NCI-H524 treated with DMSO at 0.1 percent for 48 hours (cell line): ENCODE data around the gene TRIP12.
A peak's percentile ranks its signal among the peaks of the same experiment; 100 is the strongest.
"Not testable (repeated sequence)": the region's sequence is repeated elsewhere in the genome, so short reads cannot be mapped to it uniquely, and the experiment has no call there.

Source experiments
- DNase-seq: peaks from one replicate; lab custom pipeline; 2025; lab: John Stamatoyannopoulos, UW

TRIP12 gene

DNA sequence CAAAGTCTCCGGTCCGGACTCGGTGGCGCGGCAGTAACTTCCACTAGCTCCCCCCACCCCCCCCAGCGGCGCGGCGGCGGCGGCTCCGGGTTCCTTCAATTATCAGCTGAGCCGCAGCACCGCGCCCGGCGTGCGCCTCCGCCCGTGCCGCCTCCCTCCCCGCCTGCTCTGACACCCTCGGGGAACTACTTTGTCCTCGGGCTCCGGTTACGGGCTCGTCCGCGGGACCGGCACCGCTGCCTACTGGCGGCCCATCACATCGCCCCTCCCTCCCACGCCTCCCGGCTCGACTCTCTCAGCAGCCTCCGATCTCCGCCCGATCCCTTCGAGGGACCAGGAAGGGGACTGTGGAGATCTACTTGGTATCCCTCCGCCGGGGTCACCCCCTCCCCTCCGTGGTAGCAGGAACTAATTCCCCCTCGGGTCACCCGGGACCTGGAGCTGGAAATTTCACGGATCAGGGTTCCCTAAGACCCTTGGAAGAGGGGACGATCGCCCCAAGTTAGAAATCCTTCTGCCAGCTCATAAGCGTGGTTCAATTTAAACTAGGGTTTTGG, at the start of gene TRIP12:
TRIP12 (minus strand) TSS at position 118 of the 557 bp plus-strand sequence. CDS start 41,930 bp downstream, outside the sequence.
- DNase-seq: peak; percentile 75

DNA sequence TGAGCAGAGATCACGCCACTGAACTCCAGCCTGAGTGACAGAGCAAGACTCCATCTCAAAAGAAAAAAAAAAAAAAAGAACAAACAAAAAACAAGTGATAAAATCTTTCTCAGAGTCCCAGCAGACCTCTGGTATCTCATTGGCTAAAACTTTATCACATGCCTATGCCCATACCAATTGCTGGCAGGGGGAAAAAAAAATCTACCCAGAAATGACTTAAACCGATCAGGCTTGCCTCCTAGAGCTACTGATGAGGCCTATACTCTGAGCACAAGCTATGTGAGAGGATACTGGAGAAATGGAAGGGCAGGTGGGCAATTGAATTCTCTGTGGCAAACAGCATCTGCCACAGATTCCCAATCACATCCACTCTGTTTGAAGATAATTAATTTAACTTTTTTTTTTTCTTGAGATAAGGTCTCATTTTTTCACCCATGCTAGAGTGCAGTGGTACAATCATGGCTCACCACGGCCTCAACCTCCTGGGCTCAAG, 49.5 kb upstream of the TRIP12 start:
- DNase-seq: no peak

DNA sequence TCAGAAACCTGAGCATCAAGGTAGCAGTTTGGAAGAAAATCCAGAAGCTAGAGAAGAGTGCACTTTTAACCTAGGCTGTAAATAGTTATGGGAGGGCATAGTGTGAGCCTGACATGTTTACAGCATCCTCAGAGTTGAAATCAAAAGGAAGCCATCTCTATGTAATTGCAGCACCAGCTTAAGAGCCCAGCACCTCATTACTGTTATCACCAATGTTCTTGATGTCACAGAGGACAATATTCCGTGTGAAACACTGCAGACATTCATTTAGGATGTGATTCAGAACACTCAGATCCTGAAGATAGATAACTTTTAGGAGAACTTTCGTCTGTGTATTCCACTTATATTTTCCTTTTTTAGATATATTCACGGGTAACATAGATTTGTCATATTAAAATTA, 48.6 kb upstream of the TRIP12 start:
- DNase-seq: no peak

DNA sequence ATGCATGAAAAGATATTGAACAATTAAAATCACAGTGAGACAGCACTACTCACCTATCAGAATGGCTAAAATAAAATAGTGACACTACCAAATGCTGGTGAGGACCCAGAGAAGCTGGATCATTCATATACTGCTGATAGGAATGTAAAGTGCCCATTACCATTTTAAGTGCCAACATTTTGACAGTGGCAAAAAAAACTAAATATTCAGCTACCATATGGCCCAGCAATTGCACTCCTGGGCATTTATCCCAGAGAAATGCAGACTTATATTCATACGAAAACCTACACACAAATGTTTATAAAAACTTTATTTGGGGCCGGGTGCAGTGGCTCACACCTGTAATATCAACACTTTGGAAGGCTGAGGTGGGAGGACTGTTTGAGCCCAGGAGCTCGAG, 48.1 kb upstream of the TRIP12 start:
- no peak for DNase-seq

DNA sequence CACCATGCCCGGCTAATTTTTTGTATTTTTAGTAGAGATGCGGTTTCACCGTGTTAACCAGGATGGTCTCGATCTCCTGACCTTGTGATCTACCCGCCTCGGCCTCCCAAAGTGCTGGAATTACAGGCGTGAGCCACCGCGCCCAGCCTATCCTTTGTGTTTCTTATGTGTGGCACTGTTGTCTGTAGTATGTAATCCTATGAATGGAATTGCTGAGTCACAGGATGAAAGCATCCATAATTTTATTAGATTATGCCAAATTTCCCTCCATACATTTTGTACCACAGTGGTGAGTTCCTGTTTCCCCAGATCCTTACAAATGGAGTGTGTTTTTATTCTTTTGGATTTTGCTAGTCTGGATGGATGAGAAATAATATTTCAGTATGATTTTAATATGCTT, 41.8 kb upstream of the TRIP12 start:
- DNase-seq: not testable (repeated sequence)

DNA sequence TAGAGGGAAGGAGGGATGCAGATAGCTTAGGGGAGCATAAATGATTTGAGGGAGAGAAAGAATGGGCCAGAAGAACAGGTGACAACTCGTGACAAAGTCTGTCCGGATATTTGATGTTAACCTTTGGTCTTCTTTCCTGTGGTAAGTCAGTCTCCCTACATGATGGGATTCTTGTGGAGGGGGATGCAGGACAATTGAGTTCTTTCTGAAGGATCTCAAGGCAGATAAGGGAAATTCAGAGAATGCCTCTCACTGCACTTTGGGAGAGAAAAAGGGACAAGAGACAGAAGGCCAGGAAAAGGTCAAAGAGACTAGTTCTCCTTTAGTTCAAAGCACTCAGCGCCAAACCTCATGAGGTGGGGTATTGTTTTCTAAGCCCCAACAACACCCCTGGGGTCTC, 34.7 kb upstream of the TRIP12 start:
- DNase-seq: no peak

DNA sequence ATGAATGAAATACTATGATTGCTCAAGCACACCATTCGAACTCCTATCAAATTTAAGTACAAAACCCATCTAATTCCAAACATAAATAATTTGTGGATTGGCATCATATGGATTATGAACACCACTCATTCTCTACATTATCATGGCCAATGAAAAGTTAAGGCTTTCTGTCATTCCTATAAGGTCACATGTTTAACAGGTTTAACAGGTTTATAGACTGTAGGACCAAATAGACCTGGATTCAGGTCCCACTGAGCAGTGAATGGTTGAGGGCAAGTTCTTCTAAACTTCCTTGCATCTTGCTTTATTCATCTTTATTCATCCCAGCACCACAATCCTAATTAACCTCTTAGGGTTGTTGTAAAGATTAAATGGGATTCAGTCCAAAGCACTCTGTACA, 33.9 kb upstream of the TRIP12 start:
- no peak for DNase-seq

DNA sequence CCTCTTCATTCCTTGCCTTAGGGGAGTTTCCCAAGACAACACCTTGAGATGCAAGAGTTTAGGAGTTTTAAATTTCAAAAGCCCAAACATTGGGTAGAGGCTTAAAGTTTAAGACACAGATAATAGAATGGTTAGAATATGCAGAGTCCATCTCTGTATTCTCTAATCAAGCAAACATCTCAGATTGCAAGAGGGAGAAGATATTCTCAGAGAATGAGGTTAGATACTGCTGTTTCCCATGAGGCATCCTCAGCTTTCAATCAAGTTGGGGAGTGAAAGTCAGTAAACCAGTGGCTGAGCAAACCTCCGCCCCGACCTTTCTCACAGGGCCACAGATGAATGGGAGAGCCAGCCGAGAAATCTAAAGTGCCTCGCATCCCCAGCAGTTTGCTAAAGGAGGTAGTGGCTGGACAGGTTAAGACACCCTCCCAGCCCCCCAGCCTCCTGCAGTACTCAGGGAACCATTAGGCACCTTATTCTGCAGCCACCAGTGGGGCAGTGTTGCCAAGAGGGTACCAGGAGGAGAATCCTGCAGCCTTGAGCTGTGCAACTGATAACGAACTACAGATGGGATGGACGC, 30.5 kb upstream of the TRIP12 start:
- no peak for DNase-seq

DNA sequence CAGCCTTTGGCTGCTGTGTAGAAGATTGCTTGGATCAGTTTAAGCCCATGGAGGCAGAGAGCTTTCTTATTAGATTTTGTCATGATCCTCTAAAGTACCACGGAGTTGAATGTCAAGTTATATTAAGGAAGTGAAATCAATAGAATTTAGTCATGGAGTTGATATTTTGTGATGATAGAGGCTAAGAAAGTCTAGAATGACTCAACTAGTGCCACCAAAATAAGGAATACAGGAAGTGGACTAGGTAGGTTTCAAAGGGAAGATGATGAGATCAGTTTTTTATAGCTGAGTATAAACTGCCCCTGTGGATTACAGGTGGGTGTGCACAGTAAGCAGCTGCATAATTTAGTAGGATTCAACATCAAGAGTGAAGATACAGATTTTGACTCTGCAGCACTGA, 25.7 kb upstream of the TRIP12 start:
- DNase-seq: no peak

DNA sequence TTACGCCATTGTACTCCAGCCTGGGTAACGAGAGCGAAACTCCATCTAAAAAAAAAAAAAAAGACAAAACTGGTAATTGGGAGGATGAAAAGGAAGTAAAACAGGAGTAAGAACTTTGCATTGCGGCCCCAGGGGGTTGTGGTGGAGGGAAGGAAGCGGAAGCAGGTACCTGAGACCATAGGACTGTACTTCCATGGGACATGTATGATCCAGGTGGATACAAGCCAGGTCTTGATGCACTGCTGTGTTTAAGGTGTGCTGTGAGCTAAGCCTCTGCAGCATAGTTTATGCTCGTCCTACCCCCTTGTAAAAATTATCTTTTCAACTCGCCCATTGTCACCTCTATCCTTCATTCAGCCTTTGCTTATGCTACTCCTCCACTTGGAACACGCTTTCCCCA, 24.2 kb upstream of the TRIP12 start:
- DNase-seq: no peak

DNA sequence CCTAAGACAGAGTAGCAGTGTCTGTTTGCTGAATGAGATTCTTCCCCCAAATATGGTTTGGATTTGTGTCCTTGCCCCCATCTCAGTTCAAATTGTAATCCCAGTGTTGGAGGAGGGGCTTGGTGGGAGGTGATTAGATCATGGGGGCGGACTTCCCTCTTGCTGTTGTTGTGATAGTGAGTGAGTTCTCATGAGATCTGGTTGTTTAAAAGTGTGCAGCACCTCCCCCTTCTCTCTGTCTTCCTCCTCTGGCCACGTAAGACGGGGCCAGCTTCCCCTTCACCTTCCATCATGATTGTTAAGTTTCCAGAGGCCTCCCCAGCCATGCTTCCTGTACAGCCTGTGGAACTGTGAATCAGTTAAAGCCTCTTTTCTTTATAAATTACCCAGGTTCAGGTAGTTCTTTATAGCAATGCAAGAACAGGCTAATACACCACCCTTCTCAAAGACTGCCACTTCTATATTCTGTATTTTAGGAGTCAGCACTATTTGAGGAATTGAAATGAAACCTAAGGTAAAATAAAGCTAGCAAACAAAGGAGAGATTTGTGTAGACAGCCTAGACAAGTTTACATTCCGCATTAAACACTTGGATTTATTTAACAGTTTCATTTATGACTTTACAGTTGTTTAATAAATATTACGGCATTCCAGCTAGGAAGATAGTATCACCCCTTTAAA, 22.1 kb upstream of the TRIP12 start:
- no peak for DNase-seq

DNA sequence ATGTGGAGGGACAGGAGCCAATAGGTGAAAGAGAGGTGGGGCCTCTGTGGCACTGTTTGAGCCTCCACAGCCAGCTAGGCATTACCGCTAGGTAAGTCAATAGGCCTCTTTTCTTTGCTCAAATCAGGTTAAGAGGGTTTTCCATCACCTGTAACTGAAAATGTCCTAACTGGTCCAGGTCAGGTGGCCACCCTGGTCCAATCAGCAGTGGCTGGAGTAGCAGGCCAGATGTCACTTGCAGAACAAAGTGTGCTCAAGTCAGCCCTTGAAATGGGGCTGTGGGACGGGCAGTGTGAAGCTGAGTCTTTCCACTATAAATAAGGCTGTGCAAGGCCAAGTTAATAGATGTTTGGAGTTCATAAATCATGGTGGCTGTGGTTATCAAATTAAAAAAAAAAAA, 21.4 kb upstream of the TRIP12 start:
- no peak for DNase-seq

DNA sequence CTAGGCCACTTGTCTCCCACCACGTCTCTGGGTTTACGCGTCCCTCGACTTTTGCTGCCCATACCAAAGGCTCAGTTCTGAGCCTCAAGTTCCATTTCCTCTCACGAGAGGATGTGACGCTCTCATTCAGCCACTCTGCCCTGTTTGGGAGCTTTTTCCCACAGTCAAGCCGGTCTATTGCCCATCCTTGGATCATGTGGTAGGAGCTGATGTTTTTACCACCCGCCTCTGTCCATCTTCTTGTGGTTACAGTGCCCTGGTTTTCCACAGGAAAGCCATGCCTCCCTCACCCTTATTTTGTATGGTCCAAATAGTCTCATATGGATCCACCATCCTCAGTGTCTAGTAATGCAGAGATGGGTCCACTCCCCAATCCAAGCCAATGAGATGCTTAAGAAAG, 20.9 kb upstream of the TRIP12 start:
- DNase-seq: no peak

DNA sequence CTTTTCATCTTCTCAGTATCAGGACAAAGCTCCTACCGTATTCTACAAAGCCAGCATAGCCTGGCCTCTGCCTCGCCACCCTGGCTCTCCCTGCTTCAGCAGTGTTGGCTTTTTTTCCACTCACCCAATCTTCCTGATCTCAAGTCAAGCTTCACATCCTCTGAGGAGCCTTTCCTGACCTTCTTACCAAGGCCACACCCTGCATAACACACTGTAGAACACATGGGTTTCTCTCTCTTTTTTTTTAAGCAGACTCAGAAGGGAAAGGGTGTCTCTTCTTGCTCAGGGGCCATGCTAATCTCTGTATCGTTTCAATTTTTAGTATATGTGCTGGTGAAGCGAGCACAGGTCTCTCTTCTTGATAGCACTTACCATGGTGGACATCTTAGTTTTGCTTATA, 15.7 kb upstream of the TRIP12 start:
- no peak for DNase-seq

DNA sequence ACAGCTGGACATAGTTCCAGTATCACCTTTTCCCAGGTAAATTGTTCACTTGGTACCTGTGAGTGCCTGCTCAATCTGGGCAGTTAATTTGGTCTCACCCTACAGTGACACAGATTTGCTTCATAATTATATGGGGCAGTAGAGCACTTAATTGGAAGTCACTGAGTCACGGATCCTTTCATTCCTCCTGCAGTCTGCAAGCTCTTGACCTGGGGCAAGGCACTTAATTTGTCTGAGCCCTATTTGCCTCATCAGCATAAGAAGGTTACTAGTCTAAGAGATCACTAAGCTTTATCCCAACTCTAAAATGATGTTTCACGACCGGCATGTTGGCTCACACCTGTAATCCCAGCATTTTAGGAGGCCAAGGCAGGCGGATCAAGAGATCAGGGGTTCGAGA, 9.4 kb upstream of the TRIP12 start:
- DNase-seq: peak; percentile 85

DNA sequence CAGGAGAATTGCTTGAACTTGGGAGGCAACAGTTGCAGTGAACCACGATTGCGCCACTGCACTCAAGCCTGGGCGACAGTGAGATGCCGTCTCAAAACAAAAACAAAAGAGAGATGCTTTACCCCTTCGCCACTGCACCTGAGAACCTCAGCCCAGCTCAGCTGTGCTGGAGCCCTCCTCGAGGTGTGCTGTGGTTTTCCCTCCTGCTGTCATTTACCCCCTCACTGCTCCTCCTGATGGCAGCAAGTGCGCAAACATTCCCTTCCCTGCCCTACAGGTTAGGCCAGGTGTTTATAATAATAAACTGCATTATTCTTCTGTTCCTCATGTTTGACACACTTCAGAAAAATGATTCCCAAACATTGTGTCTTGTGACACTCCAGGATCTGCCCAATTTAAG, 8.8 kb upstream of the TRIP12 start:
- peak; percentile 40 for DNase-seq

DNA sequence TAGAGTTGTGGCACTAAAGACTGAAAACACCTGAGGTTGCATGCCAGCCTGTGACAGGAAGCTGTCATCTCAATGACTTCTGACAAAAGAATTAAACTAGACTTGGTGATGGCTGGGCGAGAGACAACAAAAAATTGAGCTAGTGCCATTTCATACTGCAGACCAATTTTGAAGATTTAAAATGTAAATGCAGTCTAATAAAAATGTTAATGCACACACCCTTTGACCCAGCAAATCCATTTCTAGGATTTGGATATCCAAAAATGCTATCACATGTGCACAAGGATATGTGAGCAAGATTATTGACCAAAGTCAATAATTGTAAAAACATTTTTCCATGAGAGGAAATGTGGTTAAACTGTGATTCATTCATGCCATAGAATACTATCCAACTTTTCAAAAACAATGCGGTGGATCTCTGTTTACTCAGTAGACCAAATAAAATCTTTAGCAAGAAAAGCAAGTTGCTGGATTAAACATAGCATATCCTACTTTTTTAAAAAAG, 6.1 kb upstream of the TRIP12 start:
- no peak for DNase-seq

DNA sequence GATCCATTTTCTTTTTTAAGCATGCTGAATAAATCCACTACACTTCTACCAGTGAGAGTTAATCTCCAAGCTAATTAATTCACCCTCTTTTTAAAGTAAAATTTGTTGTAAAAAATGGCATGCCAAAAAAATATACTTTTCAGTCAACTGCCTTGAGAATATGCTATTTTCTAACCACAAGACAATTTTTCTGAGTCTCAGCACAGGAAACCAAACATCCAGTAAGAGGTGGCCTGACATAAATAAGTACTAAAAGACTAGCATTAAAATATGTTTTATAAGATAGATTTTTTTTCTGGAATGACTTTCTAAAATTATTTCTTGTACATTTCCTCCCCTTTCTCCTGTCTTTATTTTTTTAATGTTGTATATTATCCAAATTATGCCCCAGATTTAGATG, 3.4 kb upstream of the TRIP12 start:
- no peak for DNase-seq

DNA sequence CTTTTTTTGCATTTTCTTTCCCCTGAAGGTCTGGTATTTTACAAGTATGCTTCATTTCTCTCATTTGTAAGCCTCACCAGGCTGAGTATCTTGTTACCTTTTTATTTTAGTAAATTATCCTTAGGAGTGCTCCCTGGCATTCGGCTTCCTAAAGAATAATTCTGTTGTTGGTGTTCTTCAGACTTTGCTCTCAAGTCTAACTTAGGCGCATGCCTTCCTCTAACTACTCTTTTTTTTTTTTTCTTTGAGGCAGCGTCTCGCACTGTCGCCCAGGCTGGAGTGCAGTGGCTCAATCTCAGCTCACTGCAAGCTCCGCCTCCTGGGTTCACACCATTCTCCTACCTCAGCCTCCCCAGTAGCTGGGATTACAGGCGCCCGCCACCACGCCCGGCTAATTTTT, 2.7 kb upstream of the TRIP12 start:
- not testable (repeated sequence) for DNase-seq

DNA sequence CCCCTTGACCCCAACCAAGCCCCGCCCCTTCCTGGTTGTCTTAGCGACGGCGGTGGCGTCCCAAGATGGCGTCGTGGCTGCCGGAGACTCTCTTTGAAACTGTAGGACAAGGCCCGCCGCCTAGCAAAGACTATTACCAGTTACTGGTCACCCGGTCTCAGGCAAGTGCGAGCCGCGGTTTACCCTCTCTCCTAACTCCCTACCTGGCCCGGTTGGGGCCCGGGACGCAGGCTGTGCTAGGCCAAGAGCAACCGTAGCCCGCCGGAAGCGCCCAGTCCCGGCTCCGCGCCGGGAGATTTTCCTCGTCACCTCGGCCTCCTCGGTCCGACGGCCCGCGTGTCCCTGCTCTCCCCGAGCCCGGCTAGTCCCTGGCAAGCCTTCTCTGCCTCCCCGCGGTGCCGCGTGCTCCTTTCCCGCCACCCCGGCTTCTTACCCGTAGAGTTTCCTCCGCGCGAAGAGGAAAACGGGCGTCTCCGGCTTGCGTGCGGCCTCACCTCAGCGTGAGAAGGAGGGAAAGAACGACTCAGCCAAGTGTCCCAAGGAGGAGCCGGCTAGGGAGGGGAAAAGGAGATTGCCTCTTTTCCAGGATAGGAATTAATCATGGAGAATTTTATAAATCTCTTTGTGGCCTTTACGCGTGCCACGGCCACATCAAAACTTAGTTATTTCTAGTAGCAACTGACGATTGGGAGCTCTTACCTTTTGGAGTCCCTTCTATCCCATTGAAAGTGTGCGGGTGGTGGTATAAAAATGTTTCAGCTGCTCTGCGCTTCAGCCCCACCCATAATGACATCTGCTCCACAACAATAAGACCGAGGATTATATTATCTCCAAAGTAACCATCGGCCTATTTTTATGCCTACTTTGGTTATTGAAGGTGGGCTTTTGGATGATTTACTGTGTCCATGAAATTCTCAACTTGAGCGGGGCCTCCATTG, 909 bp upstream of the TRIP12 start, which contains the start of gene FBXO36:
FBXO36 (plus strand) TSS at position 55 of the 938 bp plus-strand sequence; CDS start at position 66, 11 bp downstream.
- peak; percentile 75 for DNase-seq

DNA sequence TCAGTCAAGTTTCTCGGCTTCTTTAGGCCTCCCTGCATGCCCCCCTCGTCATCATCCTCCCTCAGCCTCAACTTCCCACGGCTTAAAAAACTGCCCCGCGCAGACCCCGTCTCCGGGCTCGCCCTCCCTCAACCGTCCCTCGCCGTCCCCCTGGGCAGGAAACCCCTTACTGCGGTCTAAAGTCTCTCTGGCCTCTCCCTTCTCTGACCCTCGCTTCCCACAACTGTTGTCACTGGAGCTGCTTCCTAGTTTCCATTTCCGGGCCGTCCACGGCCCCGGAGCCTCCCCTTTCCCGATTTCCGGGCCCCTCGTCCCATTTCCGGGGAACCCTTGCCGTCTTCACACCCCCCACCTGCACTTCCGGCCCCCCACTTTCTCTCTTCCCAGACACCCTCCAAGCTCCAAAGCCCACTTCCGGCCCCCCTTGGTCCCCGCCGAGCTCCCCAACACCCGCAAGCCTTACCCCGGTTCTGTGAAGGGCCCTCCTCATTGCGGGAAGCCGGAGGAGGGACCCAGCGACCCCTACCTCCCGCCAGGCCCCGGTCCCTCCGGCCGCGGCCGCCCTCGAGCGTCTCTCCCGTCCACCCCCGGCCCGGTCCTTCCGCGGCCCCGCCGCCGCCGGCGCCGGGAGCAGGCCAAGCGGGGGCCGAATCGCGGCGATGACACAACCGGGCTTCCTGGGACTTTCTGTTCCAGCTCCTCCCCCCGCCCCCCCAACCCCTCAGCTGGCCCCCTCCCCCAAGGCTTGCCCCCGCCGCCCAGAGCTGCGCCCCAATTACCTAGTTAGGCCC, 513 bp downstream of the TRIP12 start:
- DNase-seq: peak; percentile 28
